Kidney (tissue), 14 donors: ENCODE data around the gene ADAMTSL4. TPM values are rescaled to one million over a fixed set of nuclear protein-coding genes. Genes with fewer than 3 reads are reported as not detected.
A peak's percentile ranks its signal among the peaks of the same experiment; 100 is the strongest.

ENCODE experiments used
- DNase-seq, 5 donors: peaks; one replicate each; pipeline ENCODE4 v3.0.0-alpha.2; 2013 to 2020
- FAIRE-seq: peaks from 2 replicates; lab custom pipeline; 2012; peaks lifted over from hg19 to GRCh38; lab: Jason Lieb, UNC
- H3K27ac ChIP-seq, 2 donors: one replicate each; pipeline ENCODE4 v1.7.0; 2013; ENCODE audit warnings: low read depth in 2 of 2, low read length in 2 of 2, inconsistent platforms in 1 of 2
- H3K27me3 ChIP-seq: one replicate; pipeline ENCODE4 v1.7.1; 2013; ENCODE audit warnings: low read length, inconsistent platforms; ENCODE audit not compliant: control insufficient read depth, insufficient read depth
- H3K36me3 ChIP-seq, 3 donors: one replicate each; pipeline versions ENCODE4 v1.7.0 to v1.7.1; 2013; ENCODE audit warnings: low read length in 3 of 3, control low read depth in 1 of 3, inconsistent platforms in 1 of 3; ENCODE audit not compliant: insufficient read depth in 3 of 3, control insufficient read depth in 2 of 3
- H3K4me1 ChIP-seq, 3 donors: one replicate each; pipeline versions ENCODE4 v1.7.0 to v1.7.1; 2013; ENCODE audit warnings: low read length in 3 of 3, inconsistent platforms in 1 of 3, low read depth in 1 of 3; ENCODE audit not compliant: control insufficient read depth in 2 of 3, insufficient read depth in 2 of 3
- H3K4me3 ChIP-seq, 3 donors: one replicate each; pipeline versions ENCODE4 v1.7.0 to v1.8.1; 2013; ENCODE audit warnings: low read length in 3 of 3, control low read depth in 1 of 3, inconsistent platforms in 1 of 3
- H3K9ac ChIP-seq, 3 donors: one replicate each; pipeline versions ENCODE4 v1.7.0 to v1.7.1; 2013; ENCODE audit warnings: low read length in 3 of 3, control low read depth in 1 of 3, inconsistent platforms in 1 of 3
- H3K9me3 ChIP-seq, 3 donors: one replicate each; pipeline versions ENCODE4 v1.7.0 to v1.7.1; 2013; ENCODE audit warnings: low read length in 3 of 3, control low read depth in 1 of 3, inconsistent platforms in 1 of 3; ENCODE audit not compliant: control insufficient read depth in 2 of 3, insufficient read depth in 1 of 3
- intact Hi-C: fragments of 100-400 bp; cut with DNase I; formaldehyde crosslinking; loops from one replicate; pipeline ENCODE4 v1.11.1; 2022
- polyA plus RNA-seq: library from polyadenylated mRNA; stranded (reverse); fragments of 350-450 nt; fragmentation: Illumina TruSeq; extraction: RNeasy Lipid Tissue Mini Kit (QIAGEN cat#74804); gene quantifications from one replicate; pipeline ENCODE4 v1.2.3, GENCODE V29; 2014; ENCODE audit warnings: low read depth, low replicate concordance; ENCODE audit not compliant: insufficient read depth
- total RNA-seq: library from RNA; stranded (reverse); fragmentation: NEBNext Ultra II Directional; extraction: Animal tissue kit (Norgen Biotek cat#: 25700); gene quantifications from one replicate; pipeline ENCODE4 v1.2.1, GENCODE V29; 2021
- TF ChIP-seq, protein P1 (sequence below): IDR thresholded peaks from 3 replicates; pipeline ENCODE4 v1.5.1; 2012; ENCODE audit warnings: mild to moderate bottlenecking, moderate library complexity, borderline replicate concordance; ENCODE audit not compliant: insufficient read depth; ENCODE audit errors: extremely low read depth
- donor health status: control.
- donor health status: control.
- donor health status: control.
- donor health status: control.
- donor health status: control.
- donor health status: DM: yes; HTN: yes; CAD: no.
- donor health status: Normal renal cell carcinoma (clear cell type).

The ADAMTSL4 gene
- total and polyA plus RNA-seq, 2 donors from 2014 or later: 6.9 to 20.0 TPM

GRCh38 chr1:150575072-150575489, 25.9 kb downstream of the ADAMTSL4 start:
- DNase-seq (no peak), FAIRE-seq (no peak)
- Histone ChIP-seq H3K4me1 (peaks cover 10 to 32% (median 14%) of the 10 kb centered on the region in 3 donors), H3K9ac (peak overlapping the region in 2 of 3 donors; percentile 98 to 100), H3K36me3 (peaks cover 17 to 65% (median 36%) of the 10 kb centered on the region in 3 donors), H3K9me3 (no peaks in the 10 kb centered on the region), H3K27ac (peak overlapping the region; percentile 71 to 100), H3K27me3 (no peaks in the 10 kb centered on the region), H3K4me3 (peak overlapping the region in 2 of 3 donors; percentile 96 to 99)
- intact Hi-C loops: loop anchor here (10.0 kb wide), 1 partner anchor 50 kb away; the partner anchor contains the start of gene ENSA
- TF ChIP-seq, protein P1, sequence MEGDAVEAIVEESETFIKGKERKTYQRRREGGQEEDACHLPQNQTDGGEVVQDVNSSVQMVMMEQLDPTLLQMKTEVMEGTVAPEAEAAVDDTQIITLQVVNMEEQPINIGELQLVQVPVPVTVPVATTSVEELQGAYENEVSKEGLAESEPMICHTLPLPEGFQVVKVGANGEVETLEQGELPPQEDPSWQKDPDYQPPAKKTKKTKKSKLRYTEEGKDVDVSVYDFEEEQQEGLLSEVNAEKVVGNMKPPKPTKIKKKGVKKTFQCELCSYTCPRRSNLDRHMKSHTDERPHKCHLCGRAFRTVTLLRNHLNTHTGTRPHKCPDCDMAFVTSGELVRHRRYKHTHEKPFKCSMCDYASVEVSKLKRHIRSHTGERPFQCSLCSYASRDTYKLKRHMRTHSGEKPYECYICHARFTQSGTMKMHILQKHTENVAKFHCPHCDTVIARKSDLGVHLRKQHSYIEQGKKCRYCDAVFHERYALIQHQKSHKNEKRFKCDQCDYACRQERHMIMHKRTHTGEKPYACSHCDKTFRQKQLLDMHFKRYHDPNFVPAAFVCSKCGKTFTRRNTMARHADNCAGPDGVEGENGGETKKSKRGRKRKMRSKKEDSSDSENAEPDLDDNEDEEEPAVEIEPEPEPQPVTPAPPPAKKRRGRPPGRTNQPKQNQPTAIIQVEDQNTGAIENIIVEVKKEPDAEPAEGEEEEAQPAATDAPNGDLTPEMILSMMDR: no peak

DNA sequence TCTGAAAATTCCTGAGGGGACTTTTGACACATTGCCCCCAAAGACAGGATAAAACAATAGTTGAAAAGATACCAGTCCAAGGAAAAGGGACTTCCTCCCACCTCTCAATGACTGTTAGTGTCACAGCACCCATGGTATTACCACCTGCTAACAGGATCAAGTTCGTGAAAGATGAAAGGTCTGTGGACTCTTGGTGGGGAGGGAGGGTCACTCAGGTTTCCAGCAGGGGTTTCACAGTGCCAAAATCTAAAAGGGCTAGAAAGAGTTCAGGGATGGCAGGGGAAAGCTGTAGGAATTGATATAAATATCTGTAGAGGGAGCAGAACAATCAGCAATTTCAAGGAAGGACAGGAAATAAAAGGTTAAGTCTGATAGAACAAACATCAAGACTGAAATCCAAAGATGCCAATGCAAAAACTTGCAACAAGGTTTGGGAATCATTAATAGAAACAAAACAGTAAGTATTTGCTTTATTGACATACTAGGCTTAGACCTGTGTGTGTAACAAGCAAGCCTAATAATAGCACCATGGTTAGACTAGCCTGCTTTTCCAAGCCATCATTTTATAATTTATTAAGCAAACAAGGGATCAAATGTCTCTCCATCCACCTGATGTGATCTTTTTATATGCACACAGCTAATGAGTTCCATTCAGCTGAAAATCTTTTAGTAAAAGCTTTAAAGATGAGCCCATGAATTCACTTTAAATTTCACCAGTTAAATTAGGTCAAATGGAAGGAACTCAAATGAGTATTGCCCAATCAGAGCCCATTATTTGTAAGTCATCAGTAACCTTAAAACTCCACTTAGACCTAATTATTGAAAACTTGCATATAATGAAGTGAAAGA, 26.5 kb downstream of the ADAMTSL4 start:
- Histone ChIP-seq H3K9ac (peak overlapping the region; percentile 98 to 100 (median 98)), H3K36me3 (peaks cover 17 to 65% (median 36%) of the 10 kb centered on the region in 3 donors), H3K4me3 (peak overlapping the region; percentile 96 to 99 (median 97)), H3K27me3 (no peaks in the 10 kb centered on the region), H3K9me3 (no peaks in the 10 kb centered on the region), H3K27ac (peak overlapping the region; percentile 71 to 100), H3K4me1 (peaks cover 10 to 30% (median 18%) of the 10 kb centered on the region in 3 donors)
- TF ChIP-seq, protein P1: no peak
- DNase-seq (no peak), FAIRE-seq (no peak)
- intact Hi-C loops: loop anchor here (10.0 kb wide), 1 partner anchor 49 kb away; the partner anchor contains the start of gene ENSA

DNA sequence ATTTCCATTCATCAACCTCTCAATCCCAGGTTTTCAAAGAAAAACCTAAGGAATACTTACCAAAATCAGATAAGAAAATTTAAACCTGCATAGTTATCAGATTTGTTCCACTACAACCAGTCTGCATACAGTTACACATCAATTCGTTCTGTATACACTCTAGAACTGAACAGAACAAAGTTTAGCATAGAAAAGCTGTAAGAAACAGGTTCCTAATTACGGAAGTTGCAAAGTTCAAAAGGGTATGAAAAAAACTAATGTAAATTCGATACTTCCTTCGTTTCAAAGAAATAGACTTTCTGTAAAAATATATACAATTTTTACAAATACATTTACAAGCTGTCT, 27.1 kb downstream of the ADAMTSL4 start:
- Histone ChIP-seq H3K36me3 (peaks cover 14 to 61% (median 36%) of the 10 kb centered on the region in 3 donors), H3K4me1 (peaks cover 10 to 30% (median 18%) of the 10 kb centered on the region in 3 donors), H3K4me3 (peak overlapping the region; percentile 96 to 99 (median 97)), H3K9ac (peak overlapping the region; percentile 98 to 100 (median 98)), H3K27ac (peak overlapping the region; percentile 100), H3K27me3 (no peaks in the 10 kb centered on the region), H3K9me3 (no peaks in the 10 kb centered on the region)
- TF ChIP-seq, protein P1: no peak
- intact Hi-C loops: loop anchor here (10.0 kb wide), 1 partner anchor 48 kb away; the partner anchor contains the start of gene ENSA
- no peak for FAIRE-seq
- DNase-seq: no peak
